H9 (cell line): Measurements from ENCODE around the gene HEATR9. TPM values are rescaled to one million over a fixed set of nuclear protein-coding genes. Genes with fewer than 3 reads are reported as not detected.

Source experiments
- DNase-seq: peaks from one replicate; pipeline ENCODE4 v3.0.0-alpha.2; 2017
- H2AFZ ChIP-seq: one replicate; pipeline ENCODE4 v1.6.1; 2013; ENCODE audit warnings: mild to moderate bottlenecking, low read length, control low read depth, moderate library complexity
- H2AK5ac ChIP-seq: 2 replicates; pipeline ENCODE4 v1.6.1; 2013; ENCODE audit warnings: low read length, control low read depth, mixed read lengths; ENCODE audit not compliant: insufficient read length
- H2BK120ac ChIP-seq: one replicate; pipeline ENCODE4 v1.6.1; 2013; ENCODE audit warnings: low read depth, mild to moderate bottlenecking, low read length, control low read depth, inconsistent platforms; ENCODE audit not compliant: poor library complexity, severe bottlenecking
- H2BK12ac ChIP-seq: 2 replicates; pipeline ENCODE4 v1.6.1; 2013; ENCODE audit warnings: low read length, control low read depth, mixed read lengths, low read depth; ENCODE audit not compliant: insufficient read length
- H2BK15ac ChIP-seq: 2 replicates; pipeline ENCODE4 v1.6.1; 2013; ENCODE audit warnings: low read depth, low read length, control low read depth
- H2BK20ac ChIP-seq: one replicate; pipeline ENCODE4 v1.6.1; 2013; ENCODE audit warnings: low read depth, mild to moderate bottlenecking, low read length, control low read depth, inconsistent platforms; ENCODE audit not compliant: poor library complexity, severe bottlenecking
- H2BK5ac ChIP-seq: 2 replicates; pipeline ENCODE4 v1.6.1; 2013; ENCODE audit warnings: low read length, control low read depth, mixed read lengths; ENCODE audit not compliant: insufficient read length
- H3K14ac ChIP-seq: 2 replicates; pipeline ENCODE4 v1.6.1; 2013; ENCODE audit warnings: low read length, control low read depth; ENCODE audit not compliant: insufficient read depth
- H3K18ac ChIP-seq: 2 replicates; pipeline ENCODE4 v1.6.1; 2013; ENCODE audit warnings: low read depth, mild to moderate bottlenecking, mixed read lengths, low read length, control low read depth; ENCODE audit not compliant: insufficient read length
- H3K23ac ChIP-seq: 2 replicates; pipeline ENCODE4 v1.6.1; 2013; ENCODE audit warnings: low read length, control low read depth, mixed read lengths, low read depth; ENCODE audit not compliant: insufficient read length
- H3K23me2 ChIP-seq: 2 replicates; pipeline ENCODE4 v1.6.1; 2013; ENCODE audit warnings: low read depth, mild to moderate bottlenecking, mixed read lengths, low read length, control low read depth; ENCODE audit not compliant: insufficient read length, poor library complexity, severe bottlenecking
- H3K27ac ChIP-seq: 2 replicates; pipeline ENCODE4 v1.5.1; 2013; ENCODE audit warnings: low read length, control low read depth, mixed read lengths, low read depth; ENCODE audit not compliant: insufficient read length
- H3K27me3 ChIP-seq: 2 replicates; pipeline ENCODE4 v1.6.1; 2013; ENCODE audit warnings: low read length, control low read depth, inconsistent platforms; ENCODE audit not compliant: insufficient read depth
- H3K4ac ChIP-seq: 2 replicates; pipeline ENCODE4 v1.6.1; 2013; ENCODE audit warnings: low read depth, mild to moderate bottlenecking, control low read depth, inconsistent platforms, low read length, moderate library complexity
- H3K4me1 ChIP-seq: 2 replicates; pipeline ENCODE4 v1.6.1; 2013; ENCODE audit warnings: low read length, control low read depth, inconsistent platforms; ENCODE audit not compliant: insufficient read depth
- H3K4me2 ChIP-seq: 2 replicates; pipeline ENCODE4 v1.6.1; 2013; ENCODE audit warnings: low read length, control low read depth, mixed read lengths; ENCODE audit not compliant: insufficient read length, insufficient read depth
- H3K56ac ChIP-seq: 2 replicates; pipeline ENCODE4 v1.6.1; 2013; ENCODE audit warnings: low read depth, mild to moderate bottlenecking, mixed read lengths, low read length, control low read depth; ENCODE audit not compliant: insufficient read length
- H3K79me1 ChIP-seq: 2 replicates; pipeline ENCODE4 v1.6.1; 2013; ENCODE audit warnings: low read depth, mild to moderate bottlenecking, moderate library complexity, low read length, control low read depth, inconsistent platforms; ENCODE audit not compliant: insufficient read depth, poor library complexity, severe bottlenecking
- H3K79me2 ChIP-seq: 2 replicates; pipeline ENCODE4 v1.6.1; 2013; ENCODE audit warnings: low read length, control low read depth, inconsistent platforms; ENCODE audit not compliant: insufficient read depth
- H3K9ac ChIP-seq: 2 replicates; pipeline ENCODE4 v1.6.1; 2013; ENCODE audit warnings: low read length, control low read depth, mixed read lengths; ENCODE audit not compliant: insufficient read length; ENCODE audit errors: extremely low read depth
- H3K9me3 ChIP-seq: one replicate; pipeline ENCODE4 v1.6.1; 2013; ENCODE audit warnings: low read depth, low read length, inconsistent platforms; ENCODE audit not compliant: control insufficient read depth
- H3T11ph ChIP-seq: one replicate; pipeline ENCODE4 v1.6.1; 2013; ENCODE audit warnings: mild to moderate bottlenecking, low read length, control low read depth, inconsistent platforms
- H4K20me1 ChIP-seq: one replicate; pipeline ENCODE4 v1.6.1; 2013; ENCODE audit not compliant: control insufficient read depth, insufficient read length, insufficient read depth
- H4K5ac ChIP-seq: 2 replicates; pipeline ENCODE4 v1.6.1; 2013; ENCODE audit warnings: low read depth, mild to moderate bottlenecking, mixed read lengths, low read length, control low read depth; ENCODE audit not compliant: insufficient read length
- H4K8ac ChIP-seq: replicated peaks from 2 replicates; pipeline ENCODE4 v1.6.1; 2013; ENCODE audit warnings: low read length, control low read depth, mixed read lengths, low read depth; ENCODE audit not compliant: insufficient read length
- H4K91ac ChIP-seq: 2 replicates; pipeline ENCODE4 v1.6.1; 2013; ENCODE audit warnings: low read depth, mild to moderate bottlenecking, moderate library complexity, mixed read lengths, low read length, control low read depth; ENCODE audit not compliant: insufficient read length
- H3K27ac Mint-ChIP-seq, 3 experiments: 2 replicates in 2 of 3; 3 replicates in 1 of 3; pipeline ENCODE4 v1.8.0; 2020 to 2021; ENCODE audit warnings: mixed read lengths in 3 of 3, mild to moderate bottlenecking in 1 of 3, moderate library complexity in 1 of 3
- H3K27me3 Mint-ChIP-seq: 2 replicates; pipeline ENCODE4 v1.8.0; 2021; ENCODE audit warnings: low read depth, mild to moderate bottlenecking, moderate library complexity, mixed read lengths
- H3K36me3 Mint-ChIP-seq, 3 experiments: 2 replicates in 2 of 3; 3 replicates in 1 of 3; pipeline ENCODE4 v1.8.0; 2020 to 2021; ENCODE audit warnings: low read depth in 3 of 3, mixed read lengths in 3 of 3; ENCODE audit not compliant: insufficient read depth in 1 of 3
- H3K4me1 Mint-ChIP-seq, 2 experiments: 2 replicates each; pipeline ENCODE4 v1.8.0; 2020; ENCODE audit warnings: mixed read lengths in 2 of 2
- H3K4me3 Mint-ChIP-seq, 2 experiments: 2 replicates in 1 of 2; 3 replicates in 1 of 2; pipeline ENCODE4 v1.8.0; 2020 to 2021; ENCODE audit warnings: mild to moderate bottlenecking in 2 of 2, mixed read lengths in 2 of 2, moderate library complexity in 1 of 2
- H3K9me3 Mint-ChIP-seq, 2 experiments: 2 replicates in 1 of 2; 3 replicates in 1 of 2; pipeline ENCODE4 v1.8.0; 2020; ENCODE audit warnings: mild to moderate bottlenecking in 2 of 2, mixed read lengths in 2 of 2, moderate library complexity in 1 of 2
- CTCF ChIP-seq: fragments of 200-600 bp; sonication (generic); conservative IDR thresholded peaks from 3 replicates; pipeline ENCODE4 v1.8.0; 2021; ENCODE audit warnings: antibody characterized with exemption, mild to moderate bottlenecking
- WGBS: extraction: QIAGEN DNeasy Blood & Tissue Kit; methylation state at CpG from one replicate; pipeline ENCODE4 v1.1.7; 2013; ENCODE audit warnings: missing lambda C conversion rate, low lambda C conversion rate, mixed read lengths; ENCODE audit not compliant: insufficient read length; ENCODE audit errors: extremely low coverage; 5-methylcytosine and 5-hydroxymethylcytosine counted together
- total RNA-seq: library from RNA; stranded (reverse); gene quantifications from 2 replicates; pipeline ENCODE4 v1.2.1, GENCODE V29; 2021

HEATR9 gene
- total RNA-seq, 1 experiment from 2014 or later: not detected

- no peaks in the 10 kb centered on the region for H3K9me3 ChIP-seq
- H3K27ac ChIP-seq: no peak overlapping the region
- Mint-ChIP-seq H3K9me3 (no peaks in the 10 kb centered on the region), H3K36me3 (peaks cover 32 to 72% (median 67%) of the 10 kb centered on the region in 3 experiments), H3K27ac (peak overlapping the region in 2 of 3 experiments; percentile 8 to 85; a peak in 3 of 7 replicates), H3K4me1 (peaks cover 11 to 15% of the 10 kb centered on the region in 2 experiments), H3K27me3 (no peaks in the 10 kb centered on the region; the same call in 1 of the 2 replicates), H3K4me3 (no peak overlapping the region)
- no peaks in the 10 kb centered on the region for H4K20me1 ChIP-seq
- TF ChIP-seq CTCF: no peak
- H3K27me3 ChIP-seq: no peaks in the 10 kb centered on the region
- no peak for DNase-seq
- no peaks in the 10 kb centered on the region for H3K79me2 ChIP-seq
- no peak overlapping the region for H2AK5ac ChIP-seq
- H3K23ac ChIP-seq: no peak overlapping the region
- H3K9ac ChIP-seq: no peak overlapping the region
- no peaks in the 10 kb centered on the region for H3K79me1 ChIP-seq
- no peak overlapping the region for H4K8ac ChIP-seq
- no peak overlapping the region for H4K5ac ChIP-seq
- no peak overlapping the region for H2BK12ac ChIP-seq
- H3K4me1 ChIP-seq: no peaks in the 10 kb centered on the region
- no peak overlapping the region for H4K91ac ChIP-seq
- H3K14ac ChIP-seq: no peak overlapping the region
- H2BK20ac ChIP-seq: no peak overlapping the region
- no peak overlapping the region for H2BK5ac ChIP-seq
- H3K56ac ChIP-seq: no peak overlapping the region
- no peak overlapping the region for H2BK120ac ChIP-seq
- no peak overlapping the region for H2BK15ac ChIP-seq
- no peak overlapping the region for H3K18ac ChIP-seq
- WGBS: no CpG with 5 or more reads among the region's 4 CpGs
- H3T11ph ChIP-seq: no peak overlapping the region
- no peak overlapping the region for H3K4ac ChIP-seq
- H3K23me2 ChIP-seq: no peaks in the 10 kb centered on the region
- no peak overlapping the region for H3K4me2 ChIP-seq
- H2AFZ ChIP-seq: no peak overlapping the region
Observed at GRCh38 chr17:35847633-35848373, 20.9 kb downstream of the HEATR9 start.
